Adrenal gland (tissue), 5 donors: ENCODE results near the gene RALY.

Experiments used
- POLR2A ChIP-seq, 2 donors: fragments of 450-650 bp; IDR thresholded peaks; one replicate each; pipeline ENCODE4 v1.6.1; 2017; ENCODE audit warnings: antibody characterized with exemption in 2 of 2, mild to moderate bottlenecking in 2 of 2, moderate library complexity in 1 of 2
- TF ChIP-seq, protein P1 (sequence below), 6 experiments: fragments of 450-650 bp in 4 of 6; fragments of 200-600 bp in 2 of 6; sonication (generic) in 1 of 6; IDR thresholded peaks; 1 replicate in 5 of 6; 2 replicates in 1 of 6; pipeline versions ENCODE4 v1.5.1 to v1.8.0; 2016 to 2021; ENCODE audit warnings: antibody characterized with exemption in 6 of 6, mild to moderate bottlenecking in 2 of 6, moderate library complexity in 1 of 6
- donor health status: DM: no; HTN: no; CAD: no.

DNA sequence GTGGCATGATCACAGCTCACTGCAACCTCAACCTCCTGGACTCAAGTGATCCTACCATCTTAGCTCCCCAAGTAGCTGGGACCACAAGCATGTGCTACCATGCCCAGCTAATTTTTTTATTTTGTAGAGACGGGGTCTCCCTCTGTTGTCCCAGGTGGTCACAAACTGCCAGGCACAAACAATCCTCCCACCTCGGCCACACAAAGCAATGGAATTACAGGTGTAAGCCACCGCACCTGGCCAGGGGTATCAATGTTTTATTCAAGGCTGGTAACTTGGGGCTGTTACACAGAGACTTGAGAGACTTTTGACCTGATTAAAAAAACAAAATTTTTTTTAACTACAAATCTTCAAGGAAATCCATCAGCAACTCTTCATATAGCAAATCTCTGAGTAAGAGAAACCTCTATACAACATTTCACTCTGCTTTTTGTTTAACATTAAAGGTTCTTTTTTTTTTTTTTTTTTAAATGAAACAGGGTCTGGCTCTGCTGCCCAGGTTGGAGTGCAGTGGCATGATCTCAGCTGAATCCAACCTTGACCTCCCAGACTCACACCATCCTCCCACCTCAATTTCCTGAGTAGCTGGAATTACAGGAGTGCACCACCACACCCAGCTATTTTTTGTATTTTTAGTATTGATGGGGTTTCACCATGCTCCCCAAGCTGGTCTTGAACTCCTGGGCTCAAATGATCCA lies 112.4 kb downstream of the RALY start:
- TF ChIP-seq, protein P1, sequence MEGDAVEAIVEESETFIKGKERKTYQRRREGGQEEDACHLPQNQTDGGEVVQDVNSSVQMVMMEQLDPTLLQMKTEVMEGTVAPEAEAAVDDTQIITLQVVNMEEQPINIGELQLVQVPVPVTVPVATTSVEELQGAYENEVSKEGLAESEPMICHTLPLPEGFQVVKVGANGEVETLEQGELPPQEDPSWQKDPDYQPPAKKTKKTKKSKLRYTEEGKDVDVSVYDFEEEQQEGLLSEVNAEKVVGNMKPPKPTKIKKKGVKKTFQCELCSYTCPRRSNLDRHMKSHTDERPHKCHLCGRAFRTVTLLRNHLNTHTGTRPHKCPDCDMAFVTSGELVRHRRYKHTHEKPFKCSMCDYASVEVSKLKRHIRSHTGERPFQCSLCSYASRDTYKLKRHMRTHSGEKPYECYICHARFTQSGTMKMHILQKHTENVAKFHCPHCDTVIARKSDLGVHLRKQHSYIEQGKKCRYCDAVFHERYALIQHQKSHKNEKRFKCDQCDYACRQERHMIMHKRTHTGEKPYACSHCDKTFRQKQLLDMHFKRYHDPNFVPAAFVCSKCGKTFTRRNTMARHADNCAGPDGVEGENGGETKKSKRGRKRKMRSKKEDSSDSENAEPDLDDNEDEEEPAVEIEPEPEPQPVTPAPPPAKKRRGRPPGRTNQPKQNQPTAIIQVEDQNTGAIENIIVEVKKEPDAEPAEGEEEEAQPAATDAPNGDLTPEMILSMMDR (IDR thresholded peaks at IDR 0.05) = no peak
- no peak for TF ChIP-seq POLR2A (IDR thresholded peaks at IDR 0.05)
